SK-MEL-5 (cell line): ENCODE measurements around the gene ADIRF. TPM values are rescaled to one million over a fixed set of nuclear protein-coding genes. Genes with fewer than 3 reads are reported as not detected.
"Not testable (repeated sequence)": the region's sequence is repeated elsewhere in the genome, so short reads cannot be mapped to it uniquely, and the experiment has no call there.

Experiments
- DNase-seq: peaks from one replicate; pipeline ENCODE4 v3.0.0-alpha.2; 2016; ENCODE audit warnings: low read depth, low spot score
- in situ Hi-C: cut with HindIII; loops from 2 replicates; pipeline ENCODE4 v1.10.0; 2016; ENCODE audit warnings: low sequenced_read_pairs, high pct_unique_total_duplicates, low pct_unique_long_range_greater_than_20kb
- total RNA-seq: library from RNA; depleted of rRNA; stranded (reverse); fragments of >200 nt; shearing (Covaris generic); gene quantifications from 2 replicates; pipeline ENCODE4 v1.2.3, GENCODE V29; 2014

ADIRF gene
- total RNA-seq, 1 experiment from 2014 or later, result not detected

DNA sequence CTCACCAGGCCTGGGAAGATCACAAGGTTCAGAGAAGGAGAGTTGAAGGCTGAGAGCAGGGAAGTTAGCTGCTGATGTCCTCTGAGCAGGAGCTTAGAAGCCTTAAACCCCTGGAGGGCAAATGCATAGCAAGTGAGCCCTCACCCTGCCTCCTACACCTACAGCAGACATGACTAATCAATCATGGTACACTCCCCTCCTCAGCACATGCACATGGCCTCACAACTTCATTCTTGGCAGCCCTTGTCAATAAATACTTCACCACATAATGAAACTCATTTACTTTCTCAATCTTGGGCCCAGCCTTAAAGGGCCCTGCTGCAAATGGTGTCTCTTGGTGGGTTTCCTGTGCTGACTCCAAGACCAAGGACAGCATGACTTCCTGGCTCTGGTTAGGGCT lies 23.8 kb upstream of the ADIRF start:
- DNase-seq, result no peak
- in situ Hi-C loops, result no loop called here

GRCh38 chr10:86944907-86945306 lies 23.4 kb upstream of the ADIRF start:
- in situ Hi-C loops, result no loop called here
- DNase-seq, result no peak

DNA sequence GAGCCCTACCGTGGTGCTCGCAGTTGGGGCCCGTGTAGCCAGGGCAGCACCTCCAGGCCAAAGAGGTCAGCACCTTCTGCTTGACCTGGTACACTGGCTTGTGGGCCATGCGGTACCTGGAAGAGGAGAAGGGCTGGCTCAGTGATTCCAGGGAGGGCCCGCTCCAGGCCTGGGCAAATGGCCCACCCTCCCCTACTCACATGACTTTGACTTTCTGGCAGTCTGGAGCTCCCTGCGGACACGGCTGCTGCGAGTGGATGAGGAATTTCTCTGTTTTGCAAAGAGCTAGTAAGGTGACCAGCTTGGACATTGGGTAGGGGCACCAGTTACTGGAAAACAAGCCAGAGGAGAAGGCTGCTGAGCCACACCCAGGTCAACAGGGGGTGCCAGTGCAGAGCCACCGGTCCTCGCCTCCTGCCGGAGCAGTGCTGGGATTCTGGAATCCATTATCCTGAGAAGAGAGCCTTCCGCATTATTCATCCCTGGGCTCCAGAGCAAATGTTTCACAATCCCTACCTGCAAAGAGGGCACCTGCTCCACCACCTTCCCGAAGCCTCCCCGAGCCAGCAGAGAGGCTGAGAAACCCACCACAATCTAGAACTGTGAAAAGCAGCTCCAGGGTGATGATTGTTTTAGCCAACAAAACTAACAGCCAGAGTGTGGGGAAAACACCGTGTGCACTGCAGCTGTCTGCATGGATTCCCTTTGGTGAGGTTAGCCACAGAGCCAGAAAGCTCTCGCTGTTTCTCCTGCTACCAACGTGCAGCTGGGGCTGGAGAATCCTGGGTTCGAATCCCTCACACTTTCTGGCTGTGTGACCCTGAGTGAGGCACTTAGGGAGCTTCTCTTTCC lies 22.7 kb upstream of the ADIRF start:
- DNase-seq, result peak; percentile 38
- in situ Hi-C loops, result no loop called here

DNA sequence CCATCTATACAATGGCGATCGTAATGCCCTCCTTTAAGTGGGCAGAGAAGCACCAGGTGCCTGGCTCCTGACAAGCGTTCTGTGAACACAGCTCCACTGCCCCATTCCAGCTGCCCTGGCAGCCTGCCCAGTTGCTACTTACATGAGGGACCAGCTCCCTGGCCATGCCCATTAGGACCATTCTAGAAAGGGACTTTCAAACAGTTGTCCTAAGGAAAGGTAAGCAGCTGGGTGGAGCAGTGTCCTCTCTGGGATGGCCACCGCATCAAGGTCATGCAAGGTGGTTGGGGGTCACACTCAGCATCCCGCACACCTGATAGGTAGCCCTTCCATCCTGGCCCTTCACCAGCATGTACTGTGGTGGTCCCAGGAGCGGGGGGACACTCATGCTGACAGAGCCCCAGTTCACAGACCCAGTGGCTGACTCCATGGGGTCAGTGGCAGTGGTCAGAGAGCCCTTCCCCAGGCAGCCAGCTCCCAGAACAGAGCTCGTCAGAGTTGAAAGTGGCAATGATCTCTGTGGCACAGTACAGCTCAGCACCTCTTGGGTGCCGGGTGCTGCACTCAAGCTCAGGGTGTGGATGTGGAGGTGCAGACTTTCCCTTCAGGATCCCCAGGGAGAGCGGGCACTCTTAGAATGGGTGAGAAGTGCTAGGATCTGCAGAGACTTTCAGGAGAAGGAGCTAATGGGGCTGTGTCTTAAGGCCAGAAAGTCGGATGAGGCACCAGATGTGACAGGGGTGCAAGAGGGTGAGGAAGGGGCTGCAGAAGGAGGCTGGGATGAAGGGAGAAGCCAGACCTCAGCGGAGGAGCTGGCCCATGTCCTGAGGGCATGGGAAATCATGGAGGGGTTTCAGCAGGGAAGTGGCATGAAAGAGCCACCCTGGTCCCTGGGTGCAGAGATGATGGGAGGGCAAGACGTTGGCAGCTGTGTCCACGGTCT lies 21.8 kb upstream of the ADIRF start:
- in situ Hi-C loops, result no loop called here
- no peak for DNase-seq

GRCh38 chr10:86947806-86948205 lies 20.5 kb upstream of the ADIRF start:
- DNase-seq, in situ Hi-C loops: not testable (repeated sequence)

GRCh38 chr10:86950349-86950748 lies 17.9 kb upstream of the ADIRF start:
- DNase-seq, result no peak
- in situ Hi-C loops, result no loop called here

DNA sequence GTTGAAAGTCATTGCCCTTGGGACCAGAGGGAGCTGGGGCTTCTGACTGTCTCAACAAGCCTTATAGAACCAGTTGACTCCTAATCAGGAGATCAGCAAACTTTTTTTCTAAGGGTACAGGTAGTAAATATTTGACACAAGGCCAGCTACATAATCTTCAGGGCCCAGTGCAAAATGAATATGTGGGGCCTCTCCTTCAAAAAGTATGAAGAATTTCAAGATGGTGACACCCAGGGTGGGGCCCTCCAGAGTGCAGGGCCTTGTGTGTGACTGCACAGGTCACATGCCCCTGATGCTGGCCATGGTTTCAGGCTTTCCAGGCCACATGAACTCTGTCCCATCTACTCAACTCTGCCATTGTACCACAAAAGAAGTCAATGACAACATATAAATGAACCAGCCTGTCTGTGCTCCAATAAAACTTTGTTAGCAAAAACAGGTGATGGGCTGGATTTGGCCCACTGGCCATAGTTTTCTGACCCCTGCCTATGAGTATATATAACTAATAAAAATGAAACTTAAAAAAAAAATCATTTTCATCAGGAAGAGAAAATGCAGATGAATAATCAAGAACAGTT lies 17.0 kb upstream of the ADIRF start:
- in situ Hi-C loops, result no loop called here
- DNase-seq, result no peak

GRCh38 chr10:86952106-86952505 lies 16.2 kb upstream of the ADIRF start:
- DNase-seq, result no peak
- in situ Hi-C loops, result no loop called here

GRCh38 chr10:86952697-86953096 lies 15.6 kb upstream of the ADIRF start:
- in situ Hi-C loops, result not testable (repeated sequence)

DNA sequence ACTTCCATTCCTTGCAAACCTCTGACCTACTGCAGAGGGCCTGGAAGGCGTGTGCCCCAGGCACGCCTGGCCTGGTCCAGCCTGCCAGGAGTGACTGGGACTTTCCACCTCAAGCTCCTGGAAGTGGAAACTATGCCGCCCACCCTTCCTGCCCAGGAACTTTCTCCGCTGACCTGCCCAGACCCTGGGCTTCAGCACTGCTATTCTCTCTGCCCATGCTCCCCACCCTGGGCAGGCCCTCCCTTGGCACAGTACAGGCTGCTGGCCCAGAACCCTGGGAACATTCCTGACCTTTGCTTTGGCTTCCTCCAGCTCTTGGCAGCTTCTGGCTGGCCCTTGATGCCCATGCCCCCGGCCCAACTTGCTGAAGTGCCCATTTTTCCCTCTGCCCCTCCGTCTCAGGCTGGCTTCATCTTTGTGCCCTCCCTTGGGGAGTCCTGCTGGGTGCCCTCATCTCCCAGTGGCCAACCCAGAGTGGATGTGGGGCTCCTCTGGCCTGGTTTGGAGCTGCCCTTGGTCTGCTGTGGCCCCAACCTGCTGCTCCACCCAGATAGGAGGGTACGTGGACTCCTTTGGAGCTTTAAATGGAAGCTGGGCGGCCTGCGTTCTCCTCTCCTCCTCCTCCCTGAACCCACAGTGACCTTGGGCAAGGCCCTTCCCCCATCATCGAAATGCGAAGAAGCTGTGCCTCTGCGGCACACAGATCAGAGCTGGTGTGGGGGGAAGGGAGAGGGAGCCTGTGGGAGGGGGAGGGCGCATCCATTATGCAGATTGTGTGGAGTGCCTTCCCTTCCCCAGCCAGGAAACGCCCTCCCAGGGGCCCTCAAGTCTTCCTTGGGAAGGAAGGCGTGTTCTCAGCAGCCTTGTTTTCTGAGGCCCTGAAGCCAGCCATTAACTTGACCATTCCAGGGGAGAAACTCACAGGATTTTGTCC lies 14.3 kb upstream of the ADIRF start:
- no peak for DNase-seq
- in situ Hi-C loops, result no loop called here

More at GRCh38 chr10:86952697-86953096, 15.6 kb upstream of the ADIRF start:
- DNase-seq, result not testable (repeated sequence)

- in situ Hi-C loops, result no loop called here
- no peak for DNase-seq
Measured at GRCh38 chr10:86954681-86955500, 13.4 kb upstream of the ADIRF start.

- no peak for DNase-seq
- in situ Hi-C loops, result no loop called here
Measured at GRCh38 chr10:86955501-86956194, 12.6 kb upstream of the ADIRF start.

DNA sequence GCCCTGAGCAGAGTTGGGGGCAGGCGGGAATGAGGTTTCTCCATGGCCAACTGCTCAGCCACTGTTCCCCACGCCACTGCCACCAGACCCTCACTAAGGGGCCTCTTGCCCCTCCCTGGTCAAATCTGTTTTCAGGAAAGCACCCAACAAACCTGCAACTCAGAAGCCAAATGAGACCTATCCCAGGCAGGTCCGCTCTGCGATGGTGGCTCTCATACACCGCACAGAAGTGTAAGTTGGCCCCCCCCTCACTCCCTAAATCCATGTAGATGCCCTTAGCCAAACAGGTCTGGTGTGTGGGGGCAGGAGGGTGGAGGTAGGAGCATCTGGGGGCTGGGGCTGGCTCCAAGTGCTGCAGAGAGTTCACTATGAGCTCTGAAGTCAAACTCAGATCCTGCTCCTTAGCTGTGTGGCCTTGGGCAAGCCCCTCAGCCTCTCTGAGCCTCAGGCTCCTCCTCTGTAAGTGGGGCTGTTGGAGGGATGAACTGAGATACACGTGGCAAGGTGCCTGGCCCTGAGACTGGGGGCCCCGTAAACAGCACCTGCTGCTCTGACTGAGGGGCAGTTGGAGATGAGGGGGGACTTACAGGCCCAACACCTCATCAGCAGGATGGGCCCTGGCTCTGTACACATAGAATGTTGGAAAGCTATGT lies 12.0 kb upstream of the ADIRF start:
- in situ Hi-C loops, result no loop called here
- no peak for DNase-seq

- no peak for DNase-seq
- in situ Hi-C loops, result no loop called here
Measured at GRCh38 chr10:86956848-86957448, 11.3 kb upstream of the ADIRF start.

- in situ Hi-C loops, result no loop called here
Measured at GRCh38 chr10:86957471-86958115, 10.7 kb upstream of the ADIRF start, which contains the start of gene MMRN2. MMRN2 (minus strand) TSS chr10:86957615; CDS start chr10:86957541, 74 bp downstream.

More at GRCh38 chr10:86957471-86958115, 10.7 kb upstream of the ADIRF start, which contains the start of gene MMRN2:
- DNase-seq, result no peak
